H1 (cell line): ENCODE measurements around the gene SPATA32. TPM values are rescaled to one million over a fixed set of nuclear protein-coding genes. Genes with fewer than 3 reads are reported as not detected.

Source experiments
- CTCF ChIA-PET: fragments of 300-600 bp; sonication (Branson Sonifier 250); formaldehyde crosslinking; loops from one replicate; lab custom pipeline; 2021; ENCODE audit not compliant: partially characterized antibody; lab: Charles Lee
- POLR2A ChIA-PET: fragments of 300-600 bp; sonication (Branson Sonifier 250); formaldehyde crosslinking; loops from one replicate; lab custom pipeline; 2021; ENCODE audit warnings: inconsistent platforms; ENCODE audit not compliant: partially characterized antibody; lab: Charles Lee
- DNase-seq, 2 experiments: peaks; one replicate each; pipeline versions ENCODE4 v3.0.0 to v3.0.0-alpha.2; 2010 to 2022; ENCODE audit warnings: low spot score in 2 of 2, low read depth in 1 of 2, mixed read lengths in 1 of 2
- FAIRE-seq: peaks from 2 replicates; lab custom pipeline; 2011; peaks lifted over from hg19 to GRCh38; lab: Jason Lieb, UNC
- H2AFZ ChIP-seq: 2 replicates; pipeline ENCODE4 v1.8.1; 2012; ENCODE audit warnings: low read length, inconsistent platforms
- H2AK5ac ChIP-seq: 2 replicates; pipeline ENCODE4 v1.6.1; 2013; ENCODE audit warnings: low read depth, low read length
- H2BK120ac ChIP-seq: replicated peaks from 2 replicates; pipeline ENCODE3; 2013; ENCODE audit warnings: low read depth, low read length, inconsistent platforms
- H2BK12ac ChIP-seq: 2 replicates; pipeline ENCODE4 v1.6.1; 2013; ENCODE audit warnings: low read depth, low read length
- H2BK15ac ChIP-seq: 2 replicates; pipeline ENCODE4 v1.6.1; 2013; ENCODE audit warnings: low read length
- H2BK20ac ChIP-seq: 2 replicates; pipeline ENCODE4 v1.6.1; 2013; ENCODE audit warnings: low read length
- H2BK5ac ChIP-seq: 2 replicates; pipeline ENCODE4 v1.6.1; 2013; ENCODE audit warnings: low read depth, low read length
- H3K14ac ChIP-seq: 2 replicates; pipeline ENCODE4 v1.6.1; 2013; ENCODE audit warnings: inconsistent platforms; ENCODE audit not compliant: insufficient read length
- H3K18ac ChIP-seq: 2 replicates; pipeline ENCODE4 v1.6.1; 2013; ENCODE audit warnings: low read length; ENCODE audit errors: extremely low read depth
- H3K23ac ChIP-seq: 2 replicates; pipeline ENCODE4 v1.6.1; 2013; ENCODE audit warnings: inconsistent platforms; ENCODE audit not compliant: insufficient read length
- H3K23me2 ChIP-seq: 2 replicates; pipeline ENCODE4 v1.6.1; 2013; ENCODE audit warnings: low read depth, low read length
- H3K27ac ChIP-seq: 2 replicates; pipeline ENCODE4 v1.6.1; 2011; ENCODE audit warnings: low read depth, low read length, inconsistent platforms
- H3K27me3 ChIP-seq, 4 experiments: replicated peaks in 1 of 4; 1 replicate in 1 of 4; 2 replicates in 3 of 4; pipeline versions ENCODE4 v1.6.1 to v1.8.1; 2011 to 2013; ENCODE audit warnings: low read length in 3 of 4, mild to moderate bottlenecking in 3 of 4, inconsistent platforms in 2 of 4, mixed read lengths in 2 of 4, moderate library complexity in 1 of 4; ENCODE audit not compliant: control insufficient read depth in 3 of 4, insufficient read depth in 3 of 4; ENCODE audit errors: extremely low read depth in 1 of 4
- H3K36me3 ChIP-seq, 4 experiments: 2 replicates each; pipeline versions ENCODE4 v1.6.1 to v1.8.1; 2011 to 2013; ENCODE audit warnings: mild to moderate bottlenecking in 4 of 4, low read length in 3 of 4, moderate library complexity in 2 of 4, control low read depth in 1 of 4, inconsistent platforms in 1 of 4; ENCODE audit not compliant: insufficient read depth in 4 of 4, control insufficient read depth in 2 of 4
- H3K4ac ChIP-seq: replicated peaks from 2 replicates; pipeline ENCODE3; 2013; ENCODE audit warnings: low read length, low read depth, mixed read lengths, inconsistent platforms; ENCODE audit not compliant: insufficient read length
- H3K4me1 ChIP-seq, 4 experiments: replicated peaks in 1 of 4; 1 replicate in 1 of 4; 2 replicates in 3 of 4; pipeline versions ENCODE4 v1.6.1 to v1.8.1; 2011 to 2013; ENCODE audit warnings: low read length in 3 of 4, inconsistent platforms in 2 of 4, mixed read lengths in 1 of 4; ENCODE audit not compliant: insufficient read depth in 4 of 4, control insufficient read depth in 3 of 4
- H3K4me2 ChIP-seq, 2 experiments: 2 replicates each; pipeline versions ENCODE4 v1.6.1 to v1.8.1; 2011 to 2013; ENCODE audit warnings: low read depth in 2 of 2, low read length in 2 of 2, control low read depth in 1 of 2, inconsistent platforms in 1 of 2, mild to moderate bottlenecking in 1 of 2; ENCODE audit not compliant: insufficient read depth in 1 of 2
- H3K4me3 ChIP-seq, 4 experiments: fragments of 200-600, 300-600 bp in 1 of 4; sonication (generic), shearing (Covaris generic), sonication (Bioruptor Twin) in 1 of 4; 2 replicates each; pipeline versions ENCODE4 v1.5.1 to v1.8.1; 2011 to 2016; ENCODE audit warnings: low read length in 4 of 4, low read depth in 3 of 4, control low read depth in 2 of 4, inconsistent platforms in 2 of 4, mild to moderate bottlenecking in 2 of 4, mixed read lengths in 1 of 4, moderate library complexity in 1 of 4; ENCODE audit not compliant: insufficient read depth in 2 of 4; ENCODE audit errors: extremely low read depth in 1 of 4
- H3K56ac ChIP-seq: replicated peaks from 2 replicates; pipeline ENCODE3; 2013; ENCODE audit warnings: low read depth, mild to moderate bottlenecking, mixed read lengths, low read length, inconsistent platforms; ENCODE audit not compliant: insufficient read length
- H3K79me1 ChIP-seq: 2 replicates; pipeline ENCODE4 v1.6.1; 2013; ENCODE audit warnings: low read depth, low read length, control low read depth
- H3K79me2 ChIP-seq, 2 experiments: 2 replicates each; pipeline versions ENCODE4 v1.6.1 to v1.8.1; 2012 to 2013; ENCODE audit warnings: low read length in 2 of 2, mild to moderate bottlenecking in 2 of 2, inconsistent platforms in 1 of 2; ENCODE audit not compliant: insufficient read depth in 2 of 2, control insufficient read depth in 1 of 2
- H3K9ac ChIP-seq, 4 experiments: replicated peaks in 1 of 4; 1 replicate in 1 of 4; 2 replicates in 3 of 4; pipeline versions ENCODE4 v1.6.1 to v1.8.1; 2011 to 2013; ENCODE audit warnings: low read depth in 3 of 4, low read length in 3 of 4, control low read depth in 2 of 4, mild to moderate bottlenecking in 2 of 4, moderate library complexity in 2 of 4, inconsistent platforms in 1 of 4; ENCODE audit errors: extremely low read depth in 1 of 4
- H3K9me3 ChIP-seq, 2 experiments: 2 replicates each; pipeline versions ENCODE4 v1.6.1 to v1.8.1; 2012 to 2013; ENCODE audit warnings: mild to moderate bottlenecking in 2 of 2, moderate library complexity in 2 of 2, control low read depth in 1 of 2, inconsistent platforms in 1 of 2, low read depth in 1 of 2, low read length in 1 of 2, mixed read lengths in 1 of 2; ENCODE audit not compliant: insufficient read depth in 2 of 2
- H4K20me1 ChIP-seq, 2 experiments: replicated peaks in 1 of 2; 2 replicates each; pipeline versions ENCODE3 to v1.8.1; 2011 to 2013; ENCODE audit warnings: inconsistent platforms in 2 of 2, low read length in 2 of 2, mild to moderate bottlenecking in 1 of 2; ENCODE audit not compliant: insufficient read depth in 2 of 2, control insufficient read depth in 1 of 2
- H4K5ac ChIP-seq: 2 replicates; pipeline ENCODE4 v1.6.1; 2013; ENCODE audit warnings: low read length, low read depth, mixed read lengths, inconsistent platforms; ENCODE audit not compliant: insufficient read length
- H4K8ac ChIP-seq: 2 replicates; pipeline ENCODE4 v1.8.0; 2013; ENCODE audit warnings: mild to moderate bottlenecking, moderate library complexity, low read length, inconsistent platforms; ENCODE audit not compliant: insufficient read depth; ENCODE audit errors: extremely low read depth
- H4K91ac ChIP-seq: replicated peaks from 2 replicates; pipeline ENCODE3; 2013; ENCODE audit warnings: low read length, mixed read lengths, inconsistent platforms; ENCODE audit not compliant: insufficient read length
- KDM1A ChIP-seq: fragments of 200-600, 300-600 bp; sonication (generic); IDR thresholded peaks from 2 replicates; pipeline ENCODE4 v1.7.1; 2016; ENCODE audit warnings: mild to moderate bottlenecking, low read length, borderline replicate concordance
- POLR2A ChIP-seq, 2 experiments: IDR thresholded peaks; 1 replicate in 1 of 2; 2 replicates in 1 of 2; pipeline ENCODE4 v1.6.1; 2011; ENCODE audit warnings: low read depth in 2 of 2, low read length in 2 of 2, mild to moderate bottlenecking in 2 of 2; ENCODE audit errors: control extremely low read depth in 1 of 2
- SIRT6 ChIP-seq: IDR thresholded peaks from one replicate; pipeline ENCODE4 v1.7.1; 2012; ENCODE audit warnings: low read length, inconsistent platforms
- WGBS, 2 experiments: shearing (Covaris generic) in 1 of 2; methylation state at CpG; one replicate each; pipeline versions ENCODE4 v1.1.6 to v1.1.7; 2013 to 2015; ENCODE audit warnings: low lambda C conversion rate in 2 of 2, mixed read lengths in 2 of 2, inconsistent platforms in 1 of 2, low coverage in 1 of 2, missing lambda C conversion rate in 1 of 2; ENCODE audit not compliant: insufficient replicate concordance in 2 of 2, insufficient coverage in 1 of 2, insufficient read length in 1 of 2; ENCODE audit errors: extremely low coverage in 1 of 2, missing lambda C conversion rate in 1 of 2; 5-methylcytosine and 5-hydroxymethylcytosine counted together
- polyA plus RNA-seq, 7 experiments: library from polyadenylated mRNA; depleted of rRNA in 3 of 7; stranded (reverse) in 5 of 7; unstranded in 2 of 7; fragments of >200 nt in 5 of 7; fragments of 200-250 nt in 2 of 7; gene quantifications; 1 replicate in 5 of 7; 2 replicates in 1 of 7; 4 replicates in 1 of 7; pipeline versions ENCODE4 v1.2.1 to v1.2.3, GENCODE V29; 2011 to 2013; ENCODE audit warnings: missing spikeins in 2 of 7, mixed read lengths in 2 of 7
- total RNA-seq: library from RNA; stranded (reverse); fragmentation: NEBNext Ultra II Directional; extraction: Animal tissue kit (Norgen Biotek cat#: 25700); gene quantifications from 2 replicates; pipeline ENCODE4 v1.2.1, GENCODE V29; 2021

The SPATA32 gene
- total and polyA plus RNA-seq, 2 of the 8 experiments (the other 6 are each of a cell fraction or from before 2014, with no cell fraction given) = 0.24 TPM; not detected in 1

DNA sequence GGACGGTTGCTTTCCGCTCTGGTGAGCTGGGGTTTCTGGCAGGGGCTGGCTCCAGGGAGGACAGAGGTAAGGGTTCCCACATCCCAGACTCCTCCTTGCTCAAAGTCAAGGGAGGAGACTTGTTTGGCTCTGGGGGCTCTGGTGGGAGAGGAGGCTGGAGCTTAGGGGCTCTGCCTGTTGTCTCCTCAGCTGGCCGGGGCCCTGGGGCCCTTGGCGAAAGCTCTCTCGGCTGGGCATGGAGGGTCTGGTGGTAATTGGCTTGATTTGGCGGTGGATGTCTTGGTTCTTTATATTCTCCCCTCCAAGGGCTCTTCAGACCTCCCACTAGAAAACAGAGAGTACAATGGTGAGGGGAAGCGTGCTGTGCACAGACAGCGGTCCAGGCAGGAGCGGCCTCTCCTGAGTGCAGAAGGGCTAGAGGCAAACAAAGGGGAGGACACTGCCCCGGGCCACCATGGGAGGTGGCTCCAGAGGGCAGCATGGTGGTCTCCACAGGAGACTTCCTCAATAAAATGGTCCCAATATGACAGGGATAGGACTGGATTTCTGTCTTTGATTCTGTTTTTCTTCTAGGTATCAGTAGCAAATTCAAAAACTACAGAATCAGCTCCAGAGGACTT is 5.7 kb upstream of the SPATA32 start:
- no peak overlapping the region for H4K91ac ChIP-seq
- no peaks in the 10 kb centered on the region for H4K20me1 ChIP-seq
- no peak for DNase-seq
- H2AK5ac ChIP-seq = no peak overlapping the region
- peaks cover under 1 to 5% (median 1%) of the 10 kb centered on the region in 4 experiments; a peak in 5 of 7 replicates for H3K4me1 ChIP-seq
- H2BK5ac ChIP-seq = no peak overlapping the region
- no peak overlapping the region for H3K14ac ChIP-seq
- ChIA-PET CTCF (interaction anchor here (0.7 to 29.1 kb wide), 8 partner anchors 10 to 160 kb away, joined by 3 to 579 read pairs (median 18); no protein-coding TSS in a partner anchor), POLR2A (interaction anchor here (4.3 kb wide), 1 partner anchor 15 kb away, joined by 16 read pairs; no protein-coding TSS in a partner anchor)
- H3K36me3 ChIP-seq = peaks cover 4 to 17% (median 12%) of the 10 kb centered on the region in 4 experiments
- H3K4me2 ChIP-seq = no peak overlapping the region
- H3K27ac ChIP-seq = no peak overlapping the region
- no peaks in the 10 kb centered on the region for H3K23me2 ChIP-seq
- no peak overlapping the region for H3K4ac ChIP-seq
- H2BK15ac ChIP-seq = no peak overlapping the region
- no peak overlapping the region for H3K9ac ChIP-seq
- H3K23ac ChIP-seq = no peak overlapping the region
- no peak overlapping the region for H2BK20ac ChIP-seq
- H3K79me1 ChIP-seq = no peaks in the 10 kb centered on the region
- H3K4me3 ChIP-seq = no peak overlapping the region
- H3K27me3 ChIP-seq = no peaks in the 10 kb centered on the region
- H4K8ac ChIP-seq = no peak overlapping the region
- WGBS, 2 experiments = 91% methylated on average over 9 of the region's 10 CpGs; no CpG with 5 or more reads in 1 of the 2 experiments
- H3K56ac ChIP-seq = no peak overlapping the region
- H2AFZ ChIP-seq = no peak overlapping the region
- no peak overlapping the region for H2BK12ac ChIP-seq
- no peak overlapping the region for H4K5ac ChIP-seq
- H3K79me2 ChIP-seq = no peaks in the 10 kb centered on the region
- no peak overlapping the region for H3K18ac ChIP-seq
- H2BK120ac ChIP-seq = no peak overlapping the region
- FAIRE-seq = no peak
- no peaks in the 10 kb centered on the region for H3K9me3 ChIP-seq
- TF ChIP-seq SIRT6 = no peak
- no peak for TF ChIP-seq KDM1A
- no peak for TF ChIP-seq POLR2A (IDR thresholded peaks at IDR 0.05; ENCODE audit: control extremely low read depth in 1 of 2, low read depth in 2 of 2, low read length in 2 of 2)
